HEK293 (cell line): Measurements from ENCODE around the gene TRIM3.
"Not testable (repeated sequence)": the region's sequence is repeated elsewhere in the genome, so short reads cannot be mapped to it uniquely, and the experiment has no call there.

Experiments
- CTCF ChIA-PET: fragments of 350-600 bp; formaldehyde crosslinking; extraction: SDS; loops from one replicate; lab custom pipeline; 2021; ENCODE audit warnings: antibody characterized with exemption; lab: Yijun Ruan, JAX
- POLR2A ChIA-PET: fragments of 300-600 bp; formaldehyde crosslinking; extraction: SDS; loops from one replicate; lab custom pipeline; 2020; ENCODE audit warnings: antibody characterized with exemption, inconsistent platforms; lab: Yijun Ruan, JAX
- H3K27ac ChIP-seq: fragments of 200-500 bp; sonication (Bioruptor generic); 2 replicates; pipeline ENCODE4 v1.5.1; 2014; ENCODE audit warnings: low read depth, low read length, control low read depth, inconsistent platforms; ENCODE audit errors: extremely low read depth
- H3K36me3 ChIP-seq, 2 experiments: fragments of 200-500 bp in 1 of 2; sonication (Bioruptor generic) in 1 of 2; 1 replicate in 1 of 2; 2 replicates in 1 of 2; pipeline ENCODE4 v1.5.1; 2014 to 2017; ENCODE audit warnings: inconsistent platforms in 2 of 2, low read length in 2 of 2; ENCODE audit not compliant: control insufficient read depth in 2 of 2, insufficient read depth in 1 of 2
- H3K4me1 ChIP-seq: fragments of 200-500 bp; sonication (Bioruptor generic); 2 replicates; pipeline ENCODE4 v1.5.1; 2014; ENCODE audit warnings: mild to moderate bottlenecking, low read length, inconsistent platforms; ENCODE audit not compliant: control insufficient read depth, insufficient read depth
- H3K4me3 ChIP-seq: 2 replicates; pipeline ENCODE4 v1.5.1; 2011; ENCODE audit warnings: low read depth, mild to moderate bottlenecking, control low read depth, low read length, moderate library complexity
- H3K9me3 ChIP-seq: fragments of 200-500 bp; sonication (Bioruptor generic); 2 replicates; pipeline ENCODE4 v1.5.1; 2014; ENCODE audit warnings: low read depth, low read length, inconsistent platforms; ENCODE audit not compliant: control insufficient read depth, insufficient read depth
- ATF2 ChIP-seq: fragments of 450-650 bp; formaldehyde crosslinking; IDR thresholded peaks from 2 replicates; pipeline ENCODE4 v1.5.1; 2016; ENCODE audit warnings: missing biosample characterization, missing genetic modification characterization, low read depth
- GLIS1 ChIP-seq: fragments of 450-650 bp; formaldehyde crosslinking; IDR thresholded peaks from 2 replicates; pipeline ENCODE4 v1.5.1; 2016; ENCODE audit warnings: missing biosample characterization, missing genetic modification characterization
- PRDM2 ChIP-seq: fragments of 450-650 bp; formaldehyde crosslinking; IDR thresholded peaks from 2 replicates; pipeline ENCODE4 v1.5.1; 2016; ENCODE audit warnings: missing biosample characterization, missing genetic modification characterization, borderline replicate concordance
- TRIM28 ChIP-seq: IDR thresholded peaks from 2 replicates; pipeline ENCODE4 v1.6.1; 2011; ENCODE audit warnings: low read length, control low read depth, borderline replicate concordance
- ZNF132 ChIP-seq: fragments of 450-650 bp; formaldehyde crosslinking; IDR thresholded peaks from 2 replicates; pipeline ENCODE4 v1.5.1; 2017; ENCODE audit warnings: missing biosample characterization, missing genetic modification characterization, borderline replicate concordance
- ZNF133 ChIP-seq: fragments of 450-650 bp; formaldehyde crosslinking; IDR thresholded peaks from 2 replicates; pipeline ENCODE4 v1.5.1; 2016; ENCODE audit warnings: missing biosample characterization, missing genetic modification characterization
- ZNF148 ChIP-seq: fragments of 450-650 bp; formaldehyde crosslinking; IDR thresholded peaks from 2 replicates; pipeline ENCODE4 v1.5.0; 2017; ENCODE audit warnings: missing biosample characterization, missing genetic modification characterization, borderline replicate concordance
- ZNF221 ChIP-seq: fragments of 450-650 bp; formaldehyde crosslinking; IDR thresholded peaks from 2 replicates; pipeline ENCODE4 v1.5.1; 2017; ENCODE audit warnings: missing biosample characterization, missing genetic modification characterization, borderline replicate concordance
- ZNF449 ChIP-seq: fragments of 450-650 bp; formaldehyde crosslinking; IDR thresholded peaks from 2 replicates; pipeline ENCODE4 v1.5.1; 2017; ENCODE audit warnings: missing biosample characterization, mild to moderate bottlenecking, missing genetic modification characterization, moderate library complexity
- ZNF501 ChIP-seq: fragments of 450-650 bp; formaldehyde crosslinking; IDR thresholded peaks from 2 replicates; pipeline ENCODE4 v1.5.1; 2016; ENCODE audit warnings: missing biosample characterization, missing genetic modification characterization
- ZNF530 ChIP-seq: fragments of 450-650 bp; formaldehyde crosslinking; IDR thresholded peaks from 2 replicates; pipeline ENCODE4 v1.5.1; 2016; ENCODE audit warnings: low read depth, missing biosample characterization, missing genetic modification characterization
- ZNF555 ChIP-seq: fragments of 450-650 bp; formaldehyde crosslinking; conservative IDR thresholded peaks from 2 replicates; pipeline ENCODE4 v1.5.1; 2017; ENCODE audit warnings: missing biosample characterization, mild to moderate bottlenecking, missing genetic modification characterization, inconsistent platforms
- ZNF571 ChIP-seq: fragments of 450-650 bp; formaldehyde crosslinking; IDR thresholded peaks from 2 replicates; pipeline ENCODE4 v1.5.0; 2017; ENCODE audit warnings: missing biosample characterization, missing genetic modification characterization
- ZNF600 ChIP-seq: fragments of 450-650 bp; formaldehyde crosslinking; IDR thresholded peaks from 2 replicates; pipeline ENCODE4 v1.5.1; 2016; ENCODE audit warnings: missing biosample characterization, missing genetic modification characterization
- ZNF692 ChIP-seq: fragments of 450-650 bp; formaldehyde crosslinking; IDR thresholded peaks from 2 replicates; pipeline ENCODE4 v1.5.1; 2016; ENCODE audit warnings: missing biosample characterization, missing genetic modification characterization
- ZNF837 ChIP-seq: fragments of 450-650 bp; formaldehyde crosslinking; IDR thresholded peaks from 2 replicates; pipeline ENCODE4 v1.5.1; 2016; ENCODE audit warnings: missing biosample characterization, missing genetic modification characterization
- ZNF843 ChIP-seq: fragments of 450-650 bp; formaldehyde crosslinking; IDR thresholded peaks from 2 replicates; pipeline ENCODE4 v1.5.1; 2016; ENCODE audit warnings: missing biosample characterization, missing genetic modification characterization

TRIM3 gene

GRCh38 chr11:6523253-6523652 is 49.5 kb upstream of the TRIM3 start (continued):
- TF ChIP-seq PRDM2 (tag by site-specific recombination) (no peak), ZNF132 (tag by site-specific recombination) (no peak), ZNF600 (tag by site-specific recombination) (no peak), ZNF571 (tag by site-specific recombination) (no peak), GLIS1 (tag by site-specific recombination) (no peak)

- POLR2A ChIA-PET, H3K4me1 ChIP-seq, H3K27ac ChIP-seq, H3K9me3 ChIP-seq, H3K4me3 ChIP-seq: not testable (repeated sequence)
- peaks cover 0 to 19% of the 10 kb centered on the region in 2 experiments; a peak in 1 of 3 replicates for H3K36me3 ChIP-seq
- CTCF ChIA-PET = interaction anchor here (0.6 to 5.6 kb wide), 2 partner anchors 9 to 53 kb away, joined by 4 to 33 read pairs; no protein-coding TSS in a partner anchor
These were observed 48.2 kb upstream of the TRIM3 start for GRCh38 chr11:6521946-6522345.

- CTCF ChIA-PET = interaction anchor here (0.6 to 5.6 kb wide), 4 partner anchors 11 to 348 kb away, joined by 3 to 33 read pairs (median 6); partner anchors contain the start of gene MRPL17
These were observed 46.5 kb upstream of the TRIM3 start for GRCh38 chr11:6520265-6520664.

GRCh38 chr11:6516865-6517264 is 43.1 kb upstream of the TRIM3 start:
- ChIA-PET CTCF (no interaction called here), POLR2A (no interaction called here)
- Histone ChIP-seq H3K27ac (no peak overlapping the region), H3K4me1 (no peaks in the 10 kb centered on the region), H3K9me3 (no peaks in the 10 kb centered on the region), H3K36me3 (peaks cover 0 to 34% of the 10 kb centered on the region in 2 experiments; a peak in 1 of 3 replicates), H3K4me3 (no peak overlapping the region)
- TF ChIP-seq ZNF692 (tag by site-specific recombination) (no peak), ZNF133 (no peak), ZNF837 (tag by site-specific recombination) (no peak), ZNF501 (tag by site-specific recombination) (no peak), ZNF843 (tag by site-specific recombination) (no peak), ZNF221 (tag by site-specific recombination) (no peak), ZNF449 (tag by site-specific recombination) (no peak), ZNF148 (tag by site-specific recombination) (no peak), ZNF530 (tag by site-specific recombination) (no peak), ATF2 (no peak), ZNF555 (tag by site-specific recombination) (no peak)

More at GRCh38 chr11:6520265-6520664, 46.5 kb upstream of the TRIM3 start:
- POLR2A ChIA-PET = no interaction called here
- no peak for TF ChIP-seq TRIM28
- H3K9me3 ChIP-seq = no peaks in the 10 kb centered on the region
- H3K4me1 ChIP-seq = no peaks in the 10 kb centered on the region
- H3K4me3 ChIP-seq = no peak overlapping the region
- H3K36me3 ChIP-seq = peaks cover 0 to 25% of the 10 kb centered on the region in 2 experiments; a peak in 1 of 3 replicates
- no peak overlapping the region for H3K27ac ChIP-seq
